Measurements from ENCODE around the gene RAPGEF4. TPM values are rescaled to one million over a fixed set of nuclear protein-coding genes. Genes with fewer than 3 reads are reported as not detected.

RAPGEF4 gene
- total and polyA plus RNA-seq, 2 of the 8 experiments (the other 6 are each of a cell fraction or from before 2014, with no cell fraction given), result 1.2 to 2.6 TPM

DNA sequence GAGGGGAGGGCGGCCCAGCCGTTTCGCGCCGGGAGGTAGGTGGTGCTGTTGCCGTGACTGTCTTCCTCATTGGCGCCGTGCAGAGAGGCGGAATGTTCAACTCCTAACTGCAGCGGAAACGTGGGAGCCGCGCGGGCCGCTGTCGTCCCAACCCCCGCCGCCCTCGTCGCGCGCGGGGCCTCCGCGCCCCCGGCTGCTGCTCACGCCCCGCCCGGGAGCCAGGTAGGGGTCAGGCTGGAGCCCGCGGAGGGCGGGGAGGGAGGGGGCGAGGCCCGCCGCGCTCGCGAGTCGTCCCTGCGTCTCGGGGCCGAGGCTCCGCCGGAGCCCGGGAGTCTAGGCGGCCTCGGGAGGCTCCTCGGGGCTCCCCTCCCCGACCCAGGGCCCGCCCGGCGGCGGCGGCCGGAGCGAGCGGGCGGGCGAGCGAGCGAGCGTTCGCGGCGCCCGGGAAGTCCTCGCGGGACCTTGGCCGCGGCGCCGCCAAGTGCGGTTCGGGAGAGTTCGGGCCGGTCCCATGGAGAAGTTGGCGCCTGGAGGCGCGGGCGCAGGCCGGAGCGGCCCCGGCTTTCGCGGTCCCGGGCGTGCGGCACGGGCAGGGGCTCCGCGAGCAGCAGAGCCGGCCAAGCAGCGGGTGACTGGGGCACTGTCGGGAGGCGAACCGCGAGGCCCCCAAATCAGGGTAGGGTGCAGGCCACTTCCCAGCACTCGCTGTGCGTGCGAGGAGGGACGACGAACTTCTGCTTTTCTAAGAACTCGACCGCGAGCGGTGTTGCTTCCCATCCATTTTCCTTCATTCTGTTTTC lies 340.3 kb downstream of the RAPGEF4 start, which contains the start of gene MAP3K20 (continued):
- TF ChIP-seq RAD21 (IDR thresholded peaks at IDR 0.05 in 1 of 2, conservative IDR thresholded peaks at IDR 0.05 in 1 of 2; ENCODE audit: low read depth in 2 of 2, low read length in 2 of 2), result peak in 1 of 2 experiments; percentile 20; a peak in 1 of 4 replicates
- TF ChIP-seq POLR2AphosphoS5 (IDR thresholded peaks at IDR 0.05; ENCODE audit: low read depth, low read length), result peak; percentile 32; the same call in 1 of the 2 replicates
- TF ChIP-seq YY1 (IDR thresholded peaks at IDR 0.05; ENCODE audit: low read depth, low read length), result no peak
- TF ChIP-seq SP2 (IDR thresholded peaks at IDR 0.05; ENCODE audit: low read length), result no peak
- peak in 1 of 2 experiments; percentile 68; a peak in 2 of 3 replicates for TF ChIP-seq POLR2A (IDR thresholded peaks at IDR 0.05; ENCODE audit: control extremely low read depth in 1 of 2, low read depth in 2 of 2, low read length in 2 of 2)
- peak; percentile 65 for TF ChIP-seq BACH1 (IDR thresholded peaks at IDR 0.05; ENCODE audit: low read length)
- TF ChIP-seq, protein P1, sequence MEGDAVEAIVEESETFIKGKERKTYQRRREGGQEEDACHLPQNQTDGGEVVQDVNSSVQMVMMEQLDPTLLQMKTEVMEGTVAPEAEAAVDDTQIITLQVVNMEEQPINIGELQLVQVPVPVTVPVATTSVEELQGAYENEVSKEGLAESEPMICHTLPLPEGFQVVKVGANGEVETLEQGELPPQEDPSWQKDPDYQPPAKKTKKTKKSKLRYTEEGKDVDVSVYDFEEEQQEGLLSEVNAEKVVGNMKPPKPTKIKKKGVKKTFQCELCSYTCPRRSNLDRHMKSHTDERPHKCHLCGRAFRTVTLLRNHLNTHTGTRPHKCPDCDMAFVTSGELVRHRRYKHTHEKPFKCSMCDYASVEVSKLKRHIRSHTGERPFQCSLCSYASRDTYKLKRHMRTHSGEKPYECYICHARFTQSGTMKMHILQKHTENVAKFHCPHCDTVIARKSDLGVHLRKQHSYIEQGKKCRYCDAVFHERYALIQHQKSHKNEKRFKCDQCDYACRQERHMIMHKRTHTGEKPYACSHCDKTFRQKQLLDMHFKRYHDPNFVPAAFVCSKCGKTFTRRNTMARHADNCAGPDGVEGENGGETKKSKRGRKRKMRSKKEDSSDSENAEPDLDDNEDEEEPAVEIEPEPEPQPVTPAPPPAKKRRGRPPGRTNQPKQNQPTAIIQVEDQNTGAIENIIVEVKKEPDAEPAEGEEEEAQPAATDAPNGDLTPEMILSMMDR (IDR thresholded peaks at IDR 0.05; ENCODE audit: control extremely low read depth in 1 of 3, insufficient read depth in 1 of 3, low read depth in 1 of 3, low read length in 3 of 3), result peak in 2 of 3 experiments; percentile 14 to 51; a peak in 2 of 4 replicates
- TF ChIP-seq HDAC6 (IDR thresholded peaks at IDR 0.05; ENCODE audit: low read depth, low read length), result no peak
- TF ChIP-seq PHF8 (conservative IDR thresholded peaks at IDR 0.05; ENCODE audit: low read depth, low read length), result peak; percentile 48

All from H1 (cell line).